IPS-NIHi11 (cell line): ENCODE measurements around the gene WDR13.
"Not testable (repeated sequence)": the region's sequence is repeated elsewhere in the genome, so short reads cannot be mapped to it uniquely, and the experiment has no call there.

Experiments used
- DNase-seq: peaks from one replicate; pipeline ENCODE4 v3.0.0; 2012; ENCODE audit warnings: mixed read lengths, low spot score

Gene WDR13

GRCh38 chrX:48597353-48598264, at the start of gene WDR13:
Gene WDR13 (plus strand): TSS chrX:48597492. CDS start chrX:48597997, 505 bp downstream.
- DNase-seq: peak; percentile 89

GRCh38 chrX:48548871-48549270, 48.4 kb upstream of the WDR13 start:
- DNase-seq: no peak

GRCh38 chrX:48555731-48556325, 41.5 kb upstream of the WDR13 start:
- DNase-seq: not testable (repeated sequence)

- DNase-seq: no peak
Observed at GRCh38 chrX:48558271-48558670, 39.0 kb upstream of the WDR13 start.

GRCh38 chrX:48559636-48560035, 37.7 kb upstream of the WDR13 start:
- no peak for DNase-seq

- DNase-seq: no peak
Observed at GRCh38 chrX:48560056-48560455, 37.2 kb upstream of the WDR13 start.

GRCh38 chrX:48560681-48561080, 36.6 kb upstream of the WDR13 start:
- DNase-seq: no peak

- DNase-seq: no peak
Observed at GRCh38 chrX:48569958-48570357, 27.3 kb upstream of the WDR13 start.

- no peak for DNase-seq
Observed at GRCh38 chrX:48573690-48574269, 23.5 kb upstream of the WDR13 start.

- peak; percentile 84 for DNase-seq
Observed at GRCh38 chrX:48574270-48575266, 22.7 kb upstream of the WDR13 start, which contains the start of gene RBM3. Gene RBM3 (plus strand): TSS chrX:48574484. CDS start chrX:48575181, 697 bp downstream.

GRCh38 chrX:48575642-48576041, 21.6 kb upstream of the WDR13 start:
- no peak for DNase-seq

- no peak for DNase-seq
Observed at GRCh38 chrX:48576108-48576507, 21.2 kb upstream of the WDR13 start.

GRCh38 chrX:48578661-48579128, 18.6 kb upstream of the WDR13 start:
- DNase-seq: no peak

- no peak for DNase-seq
Observed at GRCh38 chrX:48579259-48579658, 18.0 kb upstream of the WDR13 start.

GRCh38 chrX:48580662-48581061, 16.6 kb upstream of the WDR13 start:
- DNase-seq: no peak

GRCh38 chrX:48584698-48585097, 12.6 kb upstream of the WDR13 start:
- DNase-seq: no peak

- no peak for DNase-seq
Observed at GRCh38 chrX:48589482-48590162, 7.7 kb upstream of the WDR13 start.

GRCh38 chrX:48590203-48591103, 6.8 kb upstream of the WDR13 start:
- DNase-seq: no peak

- no peak for DNase-seq
Observed at GRCh38 chrX:48591255-48591791, 6.0 kb upstream of the WDR13 start.

- DNase-seq: no peak
Observed at GRCh38 chrX:48592971-48593370, 4.3 kb upstream of the WDR13 start.
